Spleen (tissue), 11 donors: ENCODE data around the gene PNMA8A. TPM values are rescaled to one million over a fixed set of nuclear protein-coding genes. Genes with fewer than 3 reads are reported as not detected.
A peak's percentile ranks its signal among the peaks of the same experiment; 100 is the strongest.

ENCODE experiments used
- DNase-seq: peaks from one replicate; pipeline ENCODE4 v3.0.0-alpha.2; 2020
- H3K27ac ChIP-seq, 8 donors: fragments of 200-600 bp; sonication (generic) in 7 of 8; 1 replicate in 4 of 8; 2 replicates in 4 of 8; pipeline versions ENCODE4 v1.5.0 to v1.8.0; 2016 to 2021; ENCODE audit warnings: inconsistent platforms in 4 of 8, mild to moderate bottlenecking in 4 of 8, moderate library complexity in 1 of 8
- H3K27me3 ChIP-seq, 7 donors: fragments of 200-600 bp; sonication (generic) in 6 of 7; replicated peaks in 1 of 7; 1 replicate in 4 of 7; 2 replicates in 3 of 7; pipeline versions ENCODE4 v1.5.0 to v1.8.0; 2016 to 2021; ENCODE audit warnings: inconsistent platforms in 3 of 7, mild to moderate bottlenecking in 1 of 7
- H3K36me3 ChIP-seq, 6 donors: fragments of 200-600 bp; sonication (generic) in 5 of 6; 1 replicate in 4 of 6; 2 replicates in 2 of 6; pipeline versions ENCODE4 v1.5.0 to v1.8.0; 2016 to 2021; ENCODE audit warnings: inconsistent platforms in 2 of 6
- H3K4me1 ChIP-seq, 6 donors: fragments of 200-600 bp; sonication (generic) in 5 of 6; 1 replicate in 3 of 6; 2 replicates in 3 of 6; pipeline versions ENCODE4 v1.5.0 to v1.8.0; 2016 to 2021; ENCODE audit warnings: inconsistent platforms in 3 of 6
- H3K4me3 ChIP-seq, 8 donors: fragments of 200-600 bp; sonication (generic) in 7 of 8; 1 replicate in 4 of 8; 2 replicates in 4 of 8; pipeline versions ENCODE4 v1.5.0 to v1.8.0; 2016 to 2021; ENCODE audit warnings: inconsistent platforms in 4 of 8, mild to moderate bottlenecking in 4 of 8, moderate library complexity in 2 of 8
- H3K9me3 ChIP-seq, 8 donors: fragments of 200-600 bp; sonication (generic) in 7 of 8; 1 replicate in 4 of 8; 2 replicates in 4 of 8; pipeline versions ENCODE4 v1.5.0 to v1.8.0; 2016 to 2021; ENCODE audit warnings: inconsistent platforms in 4 of 8
- POLR2A ChIP-seq, 3 donors: fragments of 450-650 bp; IDR thresholded peaks; one replicate each; pipeline ENCODE4 v1.5.1; 2017; ENCODE audit warnings: antibody characterized with exemption in 3 of 3, mild to moderate bottlenecking in 1 of 3
- POLR2AphosphoS5 ChIP-seq, 3 donors: sonication (generic); formaldehyde crosslinking; IDR thresholded peaks; one replicate each; pipeline ENCODE4 v1.5.1; 2017; ENCODE audit warnings: antibody characterized with exemption in 3 of 3
- WGBS, 5 donors: extraction: QIAGEN DNeasy Blood & Tissue Kit in 3 of 5; methylation state at CpG; one replicate each; pipeline versions ENCODE4 v1.1.5 to v1.1.7; 2013 to 2018; 5-methylcytosine and 5-hydroxymethylcytosine counted together
- intact Hi-C: fragments of 100-400 bp; cut with DNase I; formaldehyde crosslinking; loops from one replicate; pipeline ENCODE4 v1.15.0; 2023; ENCODE audit warnings: low total_unique reads
- polyA plus RNA-seq, 3 donors: library from polyadenylated mRNA; stranded (reverse); fragments of 200-250 nt; gene quantifications; one replicate each; pipeline ENCODE4 v1.2.1, GENCODE V29; 2013
- total RNA-seq, 7 donors: library from RNA; depleted of rRNA in 3 of 7; stranded (reverse); fragments of >200 nt in 3 of 7; fragmentation: NEBNext Ultra II Directional in 4 of 7; extraction: Animal tissue kit (Norgen Biotek cat#: 25700) in 4 of 7; gene quantifications; one replicate each; pipeline versions ENCODE4 v1.1.0 to v1.2.1, GENCODE V29; 2016 to 2021
- TF ChIP-seq, protein P1 (sequence below), 11 experiments: fragments of 200-600 bp in 7 of 11; fragments of 450-650 bp in 4 of 11; sonication (generic) in 4 of 11; IDR thresholded peaks in 8 of 11; conservative IDR thresholded peaks in 3 of 11; 1 replicate in 7 of 11; 2 replicates in 4 of 11; pipeline versions ENCODE4 v1.4.0 to v1.8.0; 2016 to 2021; ENCODE audit warnings: antibody characterized with exemption in 11 of 11, inconsistent platforms in 4 of 11, mild to moderate bottlenecking in 1 of 11
- donor health status: healthy with polysubstance abuse.
- donor health status: DM: no; HTN: no; CAD: no; lungs with moderate emphysema.
- donor health status: DM: no; HTN: no; CAD: no.
- donor health status: Bipolar disorder and iron deficiency.
- donor health status: healthy.
- donor health status: DM: no; HTN: no; CAD: no.
- donor health status: DM: yes; HTN: yes; CAD: no.

Gene PNMA8A
- total and polyA plus RNA-seq, 10 donors: 0.13 to 2.7 (median 1.2) TPM

DNA sequence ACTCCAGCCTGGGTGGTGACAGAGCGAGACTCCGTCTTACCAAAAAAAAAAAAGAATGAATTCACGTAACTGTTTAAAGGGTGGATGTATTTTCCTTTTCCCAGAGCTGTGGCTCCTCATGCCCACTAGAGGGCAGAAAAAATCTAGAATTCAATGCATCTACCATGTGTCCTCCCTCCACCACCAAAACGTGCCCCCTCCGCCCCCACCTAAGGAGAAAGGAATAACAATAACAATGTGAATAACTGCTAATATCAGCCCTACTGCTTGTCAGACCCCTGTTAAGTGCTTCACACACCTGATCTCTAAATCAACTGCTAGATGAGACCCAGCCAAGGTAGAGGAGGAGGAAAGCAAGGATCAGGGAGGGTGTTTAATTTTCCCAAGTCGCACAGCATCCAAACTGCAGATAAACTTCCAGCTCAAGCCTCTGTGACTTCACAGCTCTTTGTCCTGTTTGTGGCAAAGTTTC lies 44.6 kb upstream of the PNMA8A start:
- 14 to 23% (median 20%) methylated on average over 6 of the region's 6 CpGs for WGBS, 5 donors
- peaks cover 0 to 10% (median 5%) of the 10 kb centered on the region in 8 donors for H3K9me3 ChIP-seq
- H3K27ac ChIP-seq: no peak overlapping the region
- H3K4me3 ChIP-seq: no peak overlapping the region
- no peak for TF ChIP-seq POLR2AphosphoS5 (IDR thresholded peaks at IDR 0.05)
- TF ChIP-seq, protein P1, sequence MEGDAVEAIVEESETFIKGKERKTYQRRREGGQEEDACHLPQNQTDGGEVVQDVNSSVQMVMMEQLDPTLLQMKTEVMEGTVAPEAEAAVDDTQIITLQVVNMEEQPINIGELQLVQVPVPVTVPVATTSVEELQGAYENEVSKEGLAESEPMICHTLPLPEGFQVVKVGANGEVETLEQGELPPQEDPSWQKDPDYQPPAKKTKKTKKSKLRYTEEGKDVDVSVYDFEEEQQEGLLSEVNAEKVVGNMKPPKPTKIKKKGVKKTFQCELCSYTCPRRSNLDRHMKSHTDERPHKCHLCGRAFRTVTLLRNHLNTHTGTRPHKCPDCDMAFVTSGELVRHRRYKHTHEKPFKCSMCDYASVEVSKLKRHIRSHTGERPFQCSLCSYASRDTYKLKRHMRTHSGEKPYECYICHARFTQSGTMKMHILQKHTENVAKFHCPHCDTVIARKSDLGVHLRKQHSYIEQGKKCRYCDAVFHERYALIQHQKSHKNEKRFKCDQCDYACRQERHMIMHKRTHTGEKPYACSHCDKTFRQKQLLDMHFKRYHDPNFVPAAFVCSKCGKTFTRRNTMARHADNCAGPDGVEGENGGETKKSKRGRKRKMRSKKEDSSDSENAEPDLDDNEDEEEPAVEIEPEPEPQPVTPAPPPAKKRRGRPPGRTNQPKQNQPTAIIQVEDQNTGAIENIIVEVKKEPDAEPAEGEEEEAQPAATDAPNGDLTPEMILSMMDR (IDR thresholded peaks at IDR 0.05 in 8 of 11, conservative IDR thresholded peaks at IDR 0.05 in 3 of 11): peak; percentile 45 to 76 (median 60)
- H3K36me3 ChIP-seq: no peaks in the 10 kb centered on the region
- no peak for DNase-seq
- peaks cover 0 to 30% (median 11%) of the 10 kb centered on the region in 6 donors for H3K4me1 ChIP-seq
- intact Hi-C loops: loop anchor here (10.0 kb wide), 1 partner anchor 121 kb away; no protein-coding TSS in a partner anchor
- peaks cover 0 to 33% (median 7%) of the 10 kb centered on the region in 7 donors for H3K27me3 ChIP-seq

DNA sequence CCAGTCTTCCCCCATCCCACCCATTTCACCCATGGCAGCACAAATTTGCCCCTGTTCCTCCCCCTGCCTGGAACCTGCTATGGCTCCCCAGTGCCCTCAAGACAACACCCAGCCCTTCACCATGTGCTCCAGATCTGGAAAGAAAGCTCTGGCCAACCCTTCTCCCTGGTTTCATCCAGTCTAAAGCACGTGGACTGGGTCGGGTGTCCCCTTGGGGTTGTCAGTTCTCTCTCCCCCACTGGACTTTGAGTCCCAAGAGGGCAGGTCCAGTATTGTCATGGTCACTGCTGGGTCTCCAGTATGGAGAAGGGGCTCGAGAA lies 43.9 kb upstream of the PNMA8A start:
- Histone ChIP-seq H3K27me3 (peaks cover 0 to 33% (median 7%) of the 10 kb centered on the region in 7 donors), H3K4me3 (no peak overlapping the region), H3K4me1 (peaks cover 0 to 26% (median 11%) of the 10 kb centered on the region in 6 donors), H3K27ac (no peak overlapping the region), H3K9me3 (peaks cover 0 to 10% (median 5%) of the 10 kb centered on the region in 8 donors), H3K36me3 (no peaks in the 10 kb centered on the region)
- intact Hi-C loops: loop anchor here (10.0 kb wide), 1 partner anchor 120 kb away; no protein-coding TSS in a partner anchor
- TF ChIP-seq, protein P1 (IDR thresholded peaks at IDR 0.05 in 8 of 11, conservative IDR thresholded peaks at IDR 0.05 in 3 of 11): no peak
- TF ChIP-seq POLR2AphosphoS5 (IDR thresholded peaks at IDR 0.05) (no peak), POLR2A (IDR thresholded peaks at IDR 0.05) (no peak)
- no peak for DNase-seq
- WGBS, 5 donors: 64 to 73% (median 67%) methylated on average over 3 of the region's 3 CpGs

DNA sequence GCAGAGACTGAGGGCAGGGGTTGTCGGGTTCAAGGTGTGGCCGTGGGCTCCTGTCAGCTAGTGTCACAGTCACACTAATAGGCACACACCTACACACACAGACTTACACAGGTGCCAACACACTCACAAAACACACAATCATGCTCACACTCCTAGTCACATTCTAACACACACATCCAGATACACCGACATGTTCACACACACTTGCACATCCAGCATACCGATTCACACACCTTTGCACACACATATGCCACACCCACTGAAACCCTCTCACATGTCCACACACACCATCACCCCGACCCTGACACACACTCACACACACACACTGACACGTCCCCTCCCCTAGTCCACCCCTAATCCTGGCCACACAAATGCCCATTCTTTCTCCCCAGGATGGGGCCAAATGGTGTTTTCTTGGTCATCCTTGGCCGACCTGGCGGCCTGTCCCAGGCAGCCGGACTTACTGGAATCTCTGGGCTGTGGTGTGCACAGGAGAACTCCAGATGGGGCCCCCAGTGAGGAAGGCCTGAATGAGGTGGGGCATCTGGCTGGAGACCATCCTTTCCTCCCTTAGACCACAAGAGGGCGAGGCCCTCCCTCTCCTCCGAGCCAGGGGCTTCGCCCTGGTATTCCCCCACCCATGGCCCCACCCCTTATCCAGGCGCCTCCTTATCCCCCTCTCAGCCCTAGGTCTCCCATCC lies 43.4 kb upstream of the PNMA8A start:
- intact Hi-C loops: loop anchor here (10.0 kb wide), 1 partner anchor 120 kb away; no protein-coding TSS in a partner anchor
- no peak for DNase-seq
- 64 to 70% (median 68%) methylated on average over 13 of the region's 13 CpGs for WGBS, 5 donors
- TF ChIP-seq, protein P1 (IDR thresholded peaks at IDR 0.05 in 8 of 11, conservative IDR thresholded peaks at IDR 0.05 in 3 of 11): no peak
- TF ChIP-seq POLR2AphosphoS5 (IDR thresholded peaks at IDR 0.05): no peak
- no peak for TF ChIP-seq POLR2A (IDR thresholded peaks at IDR 0.05)
- peaks cover 0 to 21% (median 11%) of the 10 kb centered on the region in 6 donors for H3K4me1 ChIP-seq
- no peaks in the 10 kb centered on the region for H3K36me3 ChIP-seq
- H3K27me3 ChIP-seq: peaks cover 0 to 33% (median 7%) of the 10 kb centered on the region in 7 donors
- H3K4me3 ChIP-seq: no peak overlapping the region
- H3K27ac ChIP-seq: no peak overlapping the region
- H3K9me3 ChIP-seq: peaks cover 0 to 10% (median 5%) of the 10 kb centered on the region in 8 donors
